Activated T-cell treated with anti-CD3 and anti-CD28 coated beads, Interleukin-2, amount 50 U/mL, for 24 hours (primary cell): ENCODE measurements around the gene DGKH.
A peak's percentile ranks its signal among the peaks of the same experiment; 100 is the strongest.

Experiments used
- DNase-seq: peaks from one replicate; pipeline ENCODE4 v3.0.0-alpha.2; 2020
- H3K27ac Mint-ChIP-seq: 2 replicates; pipeline ENCODE4 v1.8.0; 2020; ENCODE audit warnings: mild to moderate bottlenecking, mixed read lengths
- H3K27me3 Mint-ChIP-seq: 2 replicates; pipeline ENCODE4 v1.8.0; 2020; ENCODE audit warnings: mixed read lengths
- H3K36me3 Mint-ChIP-seq: 2 replicates; pipeline ENCODE4 v1.8.0; 2020; ENCODE audit warnings: low read depth, mixed read lengths
- H3K4me1 Mint-ChIP-seq: 2 replicates; pipeline ENCODE4 v1.8.0; 2020; ENCODE audit warnings: low read depth, mixed read lengths
- H3K4me3 Mint-ChIP-seq: 2 replicates; pipeline ENCODE4 v1.8.0; 2020; ENCODE audit warnings: mild to moderate bottlenecking, moderate library complexity, mixed read lengths
- H3K9me3 Mint-ChIP-seq: 2 replicates; pipeline ENCODE4 v1.8.0; 2020; ENCODE audit warnings: mixed read lengths

Gene DGKH

GRCh38 chr13:42277618-42278276, 229.3 kb downstream of the DGKH start:
- H3K27me3 Mint-ChIP-seq: no peaks in the 10 kb centered on the region
- peaks cover 46% of the 10 kb centered on the region for H3K36me3 Mint-ChIP-seq
- H3K9me3 Mint-ChIP-seq: no peaks in the 10 kb centered on the region
- peak overlapping the region; percentile 41 for H3K4me3 Mint-ChIP-seq
- H3K27ac Mint-ChIP-seq: peak overlapping the region; percentile 65
- no peak for DNase-seq
- H3K4me1 Mint-ChIP-seq: peaks cover 57% of the 10 kb centered on the region

DNA sequence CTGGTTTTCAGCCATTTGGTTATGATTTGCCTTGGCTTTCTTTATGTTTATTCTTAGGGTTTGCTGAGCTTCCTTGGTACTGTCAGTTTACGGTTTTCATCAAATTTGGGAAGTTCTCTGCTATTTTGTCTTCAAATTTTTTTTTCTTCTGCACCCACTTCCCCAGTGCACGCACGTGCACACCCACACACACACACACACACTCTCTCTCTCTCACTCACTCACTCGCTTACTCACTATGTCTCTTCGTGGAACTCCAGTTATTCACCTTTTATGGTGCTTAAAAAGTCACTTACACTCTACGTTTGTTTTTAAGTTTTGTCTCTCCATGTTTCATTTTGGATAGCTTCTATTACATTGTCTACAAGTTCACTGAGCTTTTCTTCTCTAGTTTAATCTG, 230.6 kb downstream of the DGKH start:
- peaks cover 58% of the 10 kb centered on the region for H3K4me1 Mint-ChIP-seq

GRCh38 chr13:42279986-42280385, 231.5 kb downstream of the DGKH start:
- H3K4me1 Mint-ChIP-seq: peaks cover 56% of the 10 kb centered on the region
- H3K36me3 Mint-ChIP-seq: peaks cover 48% of the 10 kb centered on the region
- no peaks in the 10 kb centered on the region for H3K9me3 Mint-ChIP-seq
- H3K27me3 Mint-ChIP-seq: no peaks in the 10 kb centered on the region
- H3K27ac Mint-ChIP-seq: no peak overlapping the region
- DNase-seq: no peak
- no peak overlapping the region for H3K4me3 Mint-ChIP-seq

More for the DNA sequence above, 230.6 kb downstream of the DGKH start:
- Mint-ChIP-seq H3K27ac (no peak overlapping the region), H3K9me3 (no peaks in the 10 kb centered on the region), H3K27me3 (no peaks in the 10 kb centered on the region), H3K36me3 (peaks cover 47% of the 10 kb centered on the region), H3K4me3 (no peak overlapping the region)
- DNase-seq: no peak

DNA sequence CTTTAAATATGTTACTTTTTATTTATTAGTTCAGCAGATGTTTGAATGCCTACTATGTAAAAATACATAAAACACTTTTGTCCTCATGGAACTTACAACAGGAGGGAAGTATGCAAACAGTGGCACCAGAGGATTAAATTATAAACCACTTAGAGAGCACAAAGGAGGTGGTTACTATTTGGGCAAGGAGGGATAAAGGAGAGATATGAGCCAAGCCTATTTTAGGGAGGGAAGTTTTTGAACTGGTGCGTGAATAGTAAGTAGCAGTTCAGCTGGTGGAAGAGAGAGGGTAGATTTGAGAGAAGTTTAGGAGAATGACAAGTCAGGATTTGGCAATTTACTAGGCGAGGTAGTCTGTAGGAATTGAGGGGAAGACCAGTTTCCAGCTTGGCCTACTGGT, 232.1 kb downstream of the DGKH start:
- H3K4me1 Mint-ChIP-seq: peaks cover 56% of the 10 kb centered on the region
- no peak overlapping the region for H3K27ac Mint-ChIP-seq
- peaks cover 47% of the 10 kb centered on the region for H3K36me3 Mint-ChIP-seq
- DNase-seq: no peak
- no peaks in the 10 kb centered on the region for H3K9me3 Mint-ChIP-seq
- H3K27me3 Mint-ChIP-seq: no peaks in the 10 kb centered on the region
- no peak overlapping the region for H3K4me3 Mint-ChIP-seq

- DNase-seq: no peak
- H3K9me3 Mint-ChIP-seq: no peaks in the 10 kb centered on the region
- peaks cover 51% of the 10 kb centered on the region for H3K36me3 Mint-ChIP-seq
- no peaks in the 10 kb centered on the region for H3K27me3 Mint-ChIP-seq
- H3K27ac Mint-ChIP-seq: no peak overlapping the region
- peaks cover 37% of the 10 kb centered on the region for H3K4me1 Mint-ChIP-seq
- no peak overlapping the region for H3K4me3 Mint-ChIP-seq
Measured at GRCh38 chr13:42283574-42283973, 235.1 kb downstream of the DGKH start.

DNA sequence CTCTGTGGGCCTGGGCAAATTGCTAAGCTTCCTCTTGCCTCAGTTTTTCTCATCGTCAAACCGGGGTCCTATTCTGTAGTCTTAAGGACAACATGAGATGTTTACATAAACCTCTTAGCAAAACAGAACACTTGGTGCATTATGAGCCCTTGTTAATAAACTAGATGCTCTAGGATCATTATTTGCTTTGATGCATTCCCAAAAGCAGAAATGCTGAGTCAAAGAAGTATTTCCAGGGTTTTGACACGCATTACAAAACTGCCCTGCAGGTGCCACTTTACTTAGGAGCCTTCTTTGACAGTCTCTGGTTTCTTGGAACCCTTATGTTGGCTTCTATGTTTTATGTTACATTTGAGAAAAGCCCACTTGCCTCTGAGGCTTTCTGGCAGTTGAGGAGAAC, 235.6 kb downstream of the DGKH start:
- Mint-ChIP-seq H3K4me1 (peaks cover 38% of the 10 kb centered on the region), H3K36me3 (peaks cover 56% of the 10 kb centered on the region), H3K9me3 (no peaks in the 10 kb centered on the region), H3K4me3 (no peak overlapping the region), H3K27ac (no peak overlapping the region), H3K27me3 (no peaks in the 10 kb centered on the region)
- DNase-seq: no peak
